HG02981 (cell line): ENCODE measurements around the gene RBL2.
"Not testable (repeated sequence)": the region's sequence is repeated elsewhere in the genome, so short reads cannot be mapped to it uniquely, and the experiment has no call there.

ENCODE experiments used
- ATAC-seq: cut with Tn5 transposase; IDR thresholded peaks from one replicate; pipeline ENCODE4 v1.9.1; 2021; ENCODE audit warnings: mild to moderate bottlenecking, moderate library complexity; ENCODE audit not compliant: unreplicated experiment

RBL2 gene

DNA sequence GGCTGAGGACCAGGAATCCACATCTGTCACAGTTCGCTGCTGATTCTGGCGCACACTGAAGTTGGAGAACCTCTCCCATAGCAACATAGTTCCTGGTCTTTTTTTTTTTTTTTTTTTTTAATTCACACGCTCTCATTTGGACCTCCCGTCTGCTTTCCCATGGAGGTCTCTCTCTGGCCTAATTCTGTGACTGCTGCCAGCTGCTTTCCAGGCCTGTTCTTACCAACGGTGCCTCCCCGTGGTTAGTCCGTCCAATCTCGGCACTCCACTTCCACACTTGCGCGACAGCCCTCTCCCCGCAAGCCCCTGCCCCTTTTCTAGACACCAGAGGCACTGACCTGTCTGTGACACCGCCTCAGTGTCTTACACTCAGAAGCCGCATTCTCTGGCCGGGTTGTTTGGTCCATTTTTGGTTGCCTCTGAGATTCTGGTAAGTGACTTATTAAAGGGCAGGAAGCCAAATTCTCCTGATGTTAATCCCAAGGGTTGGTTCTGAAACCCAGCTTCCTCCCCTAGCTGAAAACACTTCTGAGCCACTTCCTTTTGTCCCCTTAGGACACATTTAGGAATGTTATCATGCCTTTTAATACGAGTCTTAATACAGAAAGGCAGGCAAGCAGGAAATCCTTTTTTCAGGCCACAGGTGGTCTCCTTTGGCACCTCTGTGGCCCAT is 69.9 kb downstream of the RBL2 start:
- no peak for ATAC-seq

- no peak for ATAC-seq
Measured at GRCh38 chr16:53504665-53505064, 70.4 kb downstream of the RBL2 start.

GRCh38 chr16:53506254-53506653 is 72.0 kb downstream of the RBL2 start:
- ATAC-seq: no peak

DNA sequence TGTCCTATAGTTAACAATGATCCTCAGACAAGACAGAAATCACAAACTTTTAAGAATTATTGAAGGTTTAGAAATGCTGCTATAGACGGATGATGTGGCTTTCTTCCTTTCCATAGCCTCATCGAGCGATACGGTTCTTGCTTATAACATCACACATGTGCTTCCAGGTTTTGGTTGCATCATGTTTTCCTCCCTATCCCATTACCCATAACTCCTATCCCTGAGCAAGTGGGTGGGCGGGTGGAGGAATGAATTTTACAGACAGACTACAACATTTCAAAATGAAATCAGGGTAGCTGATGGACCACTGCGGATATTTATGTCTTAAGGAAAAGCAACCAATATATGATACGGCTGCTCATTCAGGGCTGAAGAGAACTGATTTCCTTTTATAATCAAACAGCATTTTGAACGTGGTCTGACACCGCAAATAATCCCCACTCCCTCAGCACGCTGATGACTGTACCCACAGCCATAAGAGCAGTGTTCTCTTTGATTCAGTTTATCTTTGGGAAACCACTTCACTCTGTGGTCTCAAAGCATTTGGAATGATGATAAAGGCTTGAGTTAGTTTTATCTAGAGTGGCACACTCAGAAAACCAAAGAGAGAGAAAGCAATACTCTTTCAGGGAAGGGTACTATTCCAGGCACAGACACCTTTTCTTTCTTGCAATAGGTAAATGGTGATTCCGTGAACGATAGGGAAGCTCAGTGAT is 73.4 kb downstream of the RBL2 start:
- no peak for ATAC-seq

DNA sequence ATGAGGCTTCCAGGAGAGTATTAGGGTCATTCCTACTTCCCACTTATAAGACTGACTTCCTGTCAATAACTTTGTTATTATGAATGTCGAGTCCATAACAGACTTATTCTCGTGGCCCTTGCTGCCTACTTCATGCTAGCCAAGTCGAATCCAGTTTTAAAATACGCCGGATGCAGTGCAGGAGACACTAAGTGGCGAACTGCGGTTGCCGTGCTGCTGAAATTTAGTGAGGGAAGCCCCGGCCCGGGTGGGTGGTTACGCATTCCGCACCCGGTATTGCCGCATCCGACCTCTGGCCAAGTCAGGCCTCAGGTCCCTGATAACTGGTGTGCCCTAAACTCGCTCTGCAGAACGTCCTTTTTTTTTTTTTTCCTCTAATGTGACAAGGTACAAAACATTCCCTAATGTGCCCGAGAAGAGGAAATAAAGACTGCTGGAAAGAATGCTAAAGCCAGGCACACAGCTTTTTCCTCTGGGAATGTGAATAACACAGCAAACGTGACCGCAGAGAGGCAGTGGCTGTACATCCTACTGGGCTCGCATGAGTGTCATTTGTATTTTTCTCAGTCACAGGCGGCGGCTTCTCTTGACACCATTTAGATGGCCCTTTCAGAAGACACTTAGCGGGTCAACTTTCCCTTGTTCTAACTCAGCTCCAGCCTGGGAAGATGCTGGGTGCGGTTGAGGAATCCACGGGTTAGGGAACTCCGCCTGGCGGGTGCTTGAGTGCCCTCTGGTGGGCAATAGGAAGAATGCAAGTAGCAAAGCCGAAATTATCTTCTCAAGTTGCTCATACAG is 75.8 kb downstream of the RBL2 start:
- ATAC-seq: no peak

- ATAC-seq: no peak
Measured at GRCh38 chr16:53510704-53511070, 76.4 kb downstream of the RBL2 start.

DNA sequence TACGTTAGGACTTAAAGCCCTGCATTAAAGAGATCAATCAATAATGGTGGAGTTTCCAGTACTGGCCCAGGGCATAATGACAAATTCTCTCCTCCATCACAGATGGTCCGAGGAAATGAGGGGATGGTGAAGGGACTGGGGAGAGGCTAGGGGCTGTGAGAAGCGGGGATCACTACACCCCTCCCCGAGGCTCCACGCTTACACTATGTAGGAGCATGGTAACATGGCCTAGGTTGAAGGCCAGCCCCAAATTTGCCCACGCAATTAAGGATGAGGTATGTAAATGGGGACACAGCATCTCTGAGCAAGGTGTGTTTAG is 76.8 kb downstream of the RBL2 start:
- ATAC-seq: no peak

GRCh38 chr16:53511403-53512280 is 77.4 kb downstream of the RBL2 start:
- no peak for ATAC-seq

- ATAC-seq: not testable (repeated sequence)
Measured at GRCh38 chr16:53512795-53513194, 78.5 kb downstream of the RBL2 start.

GRCh38 chr16:53515259-53515658 is 81.0 kb downstream of the RBL2 start:
- no peak for ATAC-seq

- ATAC-seq: no peak
Measured at GRCh38 chr16:53515811-53516210, 81.5 kb downstream of the RBL2 start.

DNA sequence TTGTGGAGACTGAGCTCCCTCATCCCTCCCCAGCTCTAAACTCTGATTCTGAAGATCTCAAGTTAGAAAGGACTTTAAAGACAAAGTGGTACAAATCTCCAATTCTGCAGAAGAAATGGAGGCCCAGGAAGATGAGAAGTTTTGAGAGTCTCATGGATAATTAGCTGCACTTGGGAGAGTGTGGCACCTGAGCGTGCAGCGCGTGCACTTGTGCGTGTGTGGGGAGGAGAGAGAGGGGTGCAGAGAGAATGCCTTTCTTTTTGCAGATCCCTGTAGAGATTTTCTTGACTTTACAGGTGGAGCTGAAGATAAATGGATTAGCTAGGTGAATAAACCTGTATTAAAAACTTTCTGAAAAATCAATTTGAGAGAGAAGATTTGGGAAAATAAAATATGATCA is 83.6 kb downstream of the RBL2 start:
- no peak for ATAC-seq

DNA sequence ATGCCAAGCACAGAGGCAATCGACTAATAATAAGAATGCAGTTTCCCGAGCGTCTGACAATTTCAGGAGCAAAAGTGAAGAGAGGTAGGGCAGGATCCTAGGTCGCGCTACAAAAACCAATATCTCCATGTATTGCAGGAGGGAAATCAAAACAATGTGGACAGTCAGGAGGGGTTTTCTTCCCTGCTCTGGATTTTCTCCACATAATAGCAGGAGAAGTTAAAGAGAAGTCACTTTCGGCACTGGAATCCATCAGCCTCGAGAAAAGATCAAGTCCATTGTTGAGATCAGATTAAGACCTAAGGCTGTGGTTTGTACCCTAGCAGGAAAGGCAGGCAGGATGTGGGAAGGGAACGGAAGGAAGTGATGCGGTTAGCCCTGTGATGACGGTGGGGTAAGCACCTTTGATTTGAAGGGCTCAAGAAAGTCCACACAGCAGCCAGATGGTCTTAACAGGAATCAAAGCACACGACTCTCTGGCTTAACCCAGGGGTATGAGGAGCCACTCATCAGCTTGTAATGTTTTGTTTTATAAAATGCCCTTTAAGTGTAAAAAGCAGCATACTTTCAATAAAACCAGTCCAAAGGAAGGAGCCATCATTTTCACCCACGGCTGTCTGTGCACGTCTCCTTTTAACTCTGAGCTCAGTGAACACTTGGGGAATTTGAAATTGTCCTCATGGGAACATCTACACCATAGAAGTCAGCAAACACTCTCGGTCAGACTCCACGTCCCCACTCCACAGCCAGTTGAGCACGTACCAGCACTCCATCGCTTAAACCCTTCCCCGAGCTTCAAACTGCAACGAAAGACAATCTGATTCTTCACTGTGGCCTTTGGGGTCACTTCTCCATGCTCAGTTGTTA is 84.5 kb downstream of the RBL2 start:
- ATAC-seq: peak; percentile 97

DNA sequence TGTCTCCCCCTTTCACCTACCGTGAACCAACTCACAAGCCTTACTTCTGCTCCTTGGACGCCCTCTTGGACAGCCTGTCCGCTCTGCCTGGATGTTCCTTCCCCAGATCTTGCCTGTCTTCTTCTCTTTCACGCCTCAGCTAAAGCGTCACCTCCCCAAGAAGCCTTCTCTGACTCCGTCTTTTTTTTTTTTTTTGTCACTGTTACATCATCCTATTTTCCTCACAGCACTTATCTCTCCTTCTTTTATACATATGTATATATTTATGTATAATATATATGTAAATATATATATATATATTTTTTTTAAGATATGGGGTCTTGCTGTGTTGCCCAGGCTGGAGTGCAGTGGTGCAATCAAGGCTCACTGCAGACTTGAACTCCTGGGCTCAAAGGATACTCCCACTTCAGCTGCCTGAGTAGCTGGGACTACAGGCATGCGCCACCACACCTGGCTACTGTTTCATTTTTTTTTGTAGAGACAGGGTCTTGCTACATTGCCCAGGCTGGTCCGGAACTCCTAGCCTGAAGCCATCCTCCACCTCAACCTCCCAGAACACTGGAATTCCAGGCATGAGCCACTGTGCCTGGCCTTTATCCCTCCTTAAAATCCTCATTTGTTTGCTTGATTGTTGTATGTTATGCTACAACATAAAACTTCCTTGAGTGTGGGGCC is 85.3 kb downstream of the RBL2 start:
- no peak for ATAC-seq

DNA sequence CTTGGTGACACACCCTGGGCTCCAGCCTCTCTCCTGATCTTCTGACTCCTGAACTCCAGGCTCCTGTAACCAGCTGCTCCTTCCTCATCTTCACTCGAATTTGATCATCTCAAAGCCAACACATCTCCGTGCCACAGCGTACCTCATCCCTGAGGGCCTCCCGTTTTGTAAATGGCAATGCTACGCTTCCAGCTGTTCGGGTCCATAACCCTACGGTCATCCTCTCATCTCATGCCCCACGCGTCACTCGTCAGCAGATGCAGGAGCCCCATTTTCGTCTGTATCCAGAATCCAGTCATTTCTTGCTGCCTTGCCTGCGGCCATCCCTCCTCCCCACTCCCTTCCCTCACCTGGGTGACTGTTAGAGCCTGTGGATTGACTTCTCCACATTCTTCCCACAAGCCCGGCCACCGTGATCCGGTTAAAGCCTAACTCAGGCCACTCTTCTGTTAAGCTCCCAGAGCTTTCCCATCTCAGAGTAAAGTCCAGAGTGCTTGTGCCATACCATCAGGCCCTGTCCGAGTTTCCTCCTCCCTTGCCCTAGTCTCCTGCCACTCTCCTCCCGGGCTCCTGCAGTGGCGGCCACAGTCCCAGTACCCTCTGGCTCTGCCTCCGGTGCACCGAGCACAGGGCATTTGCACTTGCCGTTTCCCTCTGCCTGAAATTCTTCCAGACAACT is 89.0 kb downstream of the RBL2 start:
- ATAC-seq: no peak

DNA sequence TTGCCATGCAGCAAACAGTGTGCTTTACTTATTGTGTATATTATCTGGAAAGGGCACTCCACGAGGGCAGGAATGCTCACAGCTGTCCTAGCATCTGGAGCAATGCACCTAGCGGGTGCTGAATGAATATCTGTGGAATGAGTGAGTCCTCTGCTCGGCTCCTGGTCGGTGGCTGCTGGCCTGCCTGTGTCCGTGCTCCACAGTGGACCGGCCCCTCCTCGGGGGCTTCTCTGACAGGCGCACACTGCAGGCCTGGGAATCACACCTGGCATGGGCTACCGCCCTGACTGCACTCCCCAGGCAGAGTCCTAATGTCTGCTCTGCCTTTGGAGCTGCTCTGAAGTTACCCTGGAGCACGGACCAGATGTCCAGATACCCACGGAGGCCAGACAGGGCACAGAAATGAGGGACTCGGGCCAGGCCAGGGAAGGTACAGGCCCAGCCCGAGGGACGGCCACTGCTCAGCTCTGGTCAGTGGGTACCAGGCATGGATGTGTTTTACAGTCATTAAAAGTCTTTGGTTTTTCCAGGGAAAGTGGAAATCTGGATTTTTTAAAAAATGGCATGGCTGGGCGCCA is 89.8 kb downstream of the RBL2 start:
- no peak for ATAC-seq

GRCh38 chr16:53528797-53529196 is 94.5 kb downstream of the RBL2 start:
- ATAC-seq: no peak

DNA sequence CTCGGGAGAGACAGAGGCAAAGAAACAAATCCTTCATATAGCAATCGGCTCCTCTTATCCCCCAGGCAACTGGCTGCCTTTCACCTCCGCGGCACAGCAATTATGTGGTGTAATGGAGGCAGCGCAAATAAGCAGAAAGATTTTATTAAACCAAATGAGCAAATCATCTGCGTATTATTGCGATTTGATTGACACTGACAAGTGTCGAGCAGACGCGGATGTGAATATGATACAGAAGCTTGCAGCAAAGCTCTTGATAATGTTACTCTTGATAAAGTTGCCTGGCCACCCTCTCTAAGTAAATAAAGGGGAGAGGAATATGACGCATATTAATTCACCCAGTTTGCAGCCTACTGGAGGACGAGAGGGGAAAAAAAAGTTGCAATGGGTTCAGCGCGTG is 95.2 kb downstream of the RBL2 start:
- ATAC-seq: no peak

DNA sequence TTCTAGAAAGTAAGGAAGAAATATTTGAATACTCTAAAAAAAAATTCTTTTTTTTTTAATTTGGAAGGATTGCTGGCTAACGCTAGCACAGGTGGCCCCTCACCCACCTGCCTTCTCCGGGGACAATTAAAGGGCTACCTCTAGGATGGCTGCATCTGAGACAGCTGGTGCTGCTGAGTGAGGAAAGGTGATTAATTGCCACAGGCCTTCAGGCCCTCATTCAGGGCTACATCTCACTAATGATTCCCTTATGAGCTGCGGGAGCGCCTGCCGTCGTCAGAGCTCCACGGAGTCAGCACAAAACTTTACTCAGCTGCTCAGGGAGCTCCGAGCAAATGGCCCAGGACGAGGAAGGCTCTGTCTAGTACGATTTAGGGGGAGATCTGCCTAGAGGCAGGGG is 95.8 kb downstream of the RBL2 start:
- ATAC-seq: no peak
